T47D (cell line): ENCODE measurements around the gene LDLRAD4.

Experiments used
- DNase-seq, 2 experiments: peaks; one replicate each; pipeline versions ENCODE4 v3.0.0 to v3.0.0-alpha.2; 2011 to 2012; ENCODE audit warnings: low read depth in 1 of 2, low spot score in 1 of 2
- JUND ChIP-seq: IDR thresholded peaks from 2 replicates; pipeline ENCODE4 v1.6.1; 2012; ENCODE audit warnings: low read depth
- in situ Hi-C: cut with HindIII; loops from 2 replicates; pipeline ENCODE4 v1.10.0; 2016; ENCODE audit warnings: low sequenced_read_pairs, low pct_unique_long_range_greater_than_20kb

Gene LDLRAD4

GRCh38 chr18:13522861-13523660 is 304.5 kb downstream of the LDLRAD4 start:
- no peak for TF ChIP-seq JUND
- DNase-seq, result no peak
- in situ Hi-C loops, result no loop called here

- no peak for TF ChIP-seq JUND
- in situ Hi-C loops, result no loop called here
- DNase-seq, result no peak
Observed at GRCh38 chr18:13524054-13524453, 305.5 kb downstream of the LDLRAD4 start.

- TF ChIP-seq JUND, result no peak
- in situ Hi-C loops, result no loop called here
- no peak for DNase-seq
Observed at GRCh38 chr18:13524811-13525210, 306.3 kb downstream of the LDLRAD4 start.

- in situ Hi-C loops, result no loop called here
- no peak for TF ChIP-seq JUND
- DNase-seq, result no peak
Observed at GRCh38 chr18:13525381-13526029, 306.9 kb downstream of the LDLRAD4 start.

- in situ Hi-C loops, result no loop called here
- TF ChIP-seq JUND, result no peak
- DNase-seq, result no peak
Observed at GRCh38 chr18:13526519-13526918, 308.0 kb downstream of the LDLRAD4 start.

- no peak for DNase-seq
- in situ Hi-C loops, result no loop called here
- no peak for TF ChIP-seq JUND
Observed at GRCh38 chr18:13527256-13527655, 308.7 kb downstream of the LDLRAD4 start.

- in situ Hi-C loops, result no loop called here
- TF ChIP-seq JUND, result no peak
- DNase-seq, result no peak
Observed at GRCh38 chr18:13527730-13528129, 309.2 kb downstream of the LDLRAD4 start.

- DNase-seq, result no peak
- in situ Hi-C loops, result no loop called here
- TF ChIP-seq JUND, result no peak
Observed at GRCh38 chr18:13528739-13529392, 310.3 kb downstream of the LDLRAD4 start.

- DNase-seq, result no peak
- in situ Hi-C loops, result no loop called here
- TF ChIP-seq JUND, result no peak
Observed at GRCh38 chr18:13530033-13530878, 311.7 kb downstream of the LDLRAD4 start.

- DNase-seq, result peak; percentile 14 to 69
- TF ChIP-seq JUND, result no peak
- in situ Hi-C loops, result no loop called here
Observed at GRCh38 chr18:13530879-13531387, 312.4 kb downstream of the LDLRAD4 start.

GRCh38 chr18:13531681-13532325 is 313.2 kb downstream of the LDLRAD4 start:
- in situ Hi-C loops, result no loop called here
- no peak for DNase-seq
- TF ChIP-seq JUND, result no peak
